ENCODE data around the gene TP53BP1. TPM values are rescaled to one million over a fixed set of nuclear protein-coding genes. Genes with fewer than 3 reads are reported as not detected.

The TP53BP1 gene
- total and polyA plus RNA-seq, 2 of the 13 experiments (the other 11 are each of a cell fraction or from before 2014, with no cell fraction given): 17.1 to 17.4 TPM

DNA sequence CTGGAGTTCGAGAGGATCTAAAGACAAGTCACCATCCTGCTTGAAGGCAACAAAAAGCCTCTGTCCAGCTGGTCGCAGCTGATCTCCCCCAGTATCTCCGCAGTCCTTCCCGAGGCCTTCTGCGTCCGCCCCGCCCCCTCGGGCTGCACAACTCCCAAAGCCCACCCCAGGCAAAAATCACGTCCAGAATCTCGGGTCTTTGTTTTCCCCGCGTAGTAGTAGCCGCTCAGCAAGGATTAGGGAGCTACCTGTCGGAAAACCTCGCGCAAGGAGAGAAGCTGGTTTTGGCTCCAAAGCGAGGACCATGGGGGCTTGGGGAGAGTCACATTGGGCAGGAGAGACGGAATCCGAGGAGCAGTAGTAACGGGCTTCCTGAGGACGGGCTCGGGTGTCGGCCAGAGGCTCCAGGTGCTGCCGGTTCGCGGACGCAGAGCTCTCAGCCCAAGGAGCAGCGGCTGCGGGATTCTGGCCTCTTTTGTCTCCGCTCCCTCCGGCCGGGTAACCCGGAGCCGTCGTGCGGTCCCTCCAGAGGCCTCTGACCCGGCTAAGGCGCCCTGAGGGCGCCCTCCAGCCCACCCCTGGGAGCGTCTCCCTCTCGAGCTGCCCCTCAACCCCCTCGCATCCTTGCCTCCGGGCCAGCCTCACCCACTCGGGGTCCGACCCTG is 122.5 kb downstream of the TP53BP1 start (continued):
- TF ChIP-seq, protein P1, sequence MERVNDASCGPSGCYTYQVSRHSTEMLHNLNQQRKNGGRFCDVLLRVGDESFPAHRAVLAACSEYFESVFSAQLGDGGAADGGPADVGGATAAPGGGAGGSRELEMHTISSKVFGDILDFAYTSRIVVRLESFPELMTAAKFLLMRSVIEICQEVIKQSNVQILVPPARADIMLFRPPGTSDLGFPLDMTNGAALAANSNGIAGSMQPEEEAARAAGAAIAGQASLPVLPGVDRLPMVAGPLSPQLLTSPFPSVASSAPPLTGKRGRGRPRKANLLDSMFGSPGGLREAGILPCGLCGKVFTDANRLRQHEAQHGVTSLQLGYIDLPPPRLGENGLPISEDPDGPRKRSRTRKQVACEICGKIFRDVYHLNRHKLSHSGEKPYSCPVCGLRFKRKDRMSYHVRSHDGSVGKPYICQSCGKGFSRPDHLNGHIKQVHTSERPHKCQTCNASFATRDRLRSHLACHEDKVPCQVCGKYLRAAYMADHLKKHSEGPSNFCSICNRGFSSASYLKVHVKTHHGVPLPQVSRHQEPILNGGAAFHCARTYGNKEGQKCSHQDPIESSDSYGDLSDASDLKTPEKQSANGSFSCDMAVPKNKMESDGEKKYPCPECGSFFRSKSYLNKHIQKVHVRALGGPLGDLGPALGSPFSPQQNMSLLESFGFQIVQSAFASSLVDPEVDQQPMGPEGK (CRISPR knock-in tag; IDR thresholded peaks at IDR 0.05): peak; percentile 43; the same call in 1 of the 2 replicates
- no peak for TF ChIP-seq CENPT (CRISPR knock-in tag; IDR thresholded peaks at IDR 0.05; ENCODE audit: low read depth)
- TF ChIP-seq ZNF660 (CRISPR knock-in tag; IDR thresholded peaks at IDR 0.05; ENCODE audit: borderline replicate concordance, low read depth): no peak
- TF ChIP-seq ZSCAN31 (CRISPR knock-in tag; IDR thresholded peaks at IDR 0.05; ENCODE audit: low read depth): no peak
- TF ChIP-seq PRPF4 (IDR thresholded peaks at IDR 0.05; ENCODE audit: low read depth, low read length, poor library complexity, severe bottlenecking): no peak
- no peak for TF ChIP-seq ERF (CRISPR knock-in tag; IDR thresholded peaks at IDR 0.05)
- TF ChIP-seq RFX1 (IDR thresholded peaks at IDR 0.05): no peak
- no peak; the same call in 1 of the 2 replicates for TF ChIP-seq ZNF121 (CRISPR knock-in tag; IDR thresholded peaks at IDR 0.05)
- no peak for TF ChIP-seq ZNF652 (CRISPR knock-in tag; IDR thresholded peaks at IDR 0.05; ENCODE audit: borderline replicate concordance, low read depth)
- TF ChIP-seq, protein P2, sequence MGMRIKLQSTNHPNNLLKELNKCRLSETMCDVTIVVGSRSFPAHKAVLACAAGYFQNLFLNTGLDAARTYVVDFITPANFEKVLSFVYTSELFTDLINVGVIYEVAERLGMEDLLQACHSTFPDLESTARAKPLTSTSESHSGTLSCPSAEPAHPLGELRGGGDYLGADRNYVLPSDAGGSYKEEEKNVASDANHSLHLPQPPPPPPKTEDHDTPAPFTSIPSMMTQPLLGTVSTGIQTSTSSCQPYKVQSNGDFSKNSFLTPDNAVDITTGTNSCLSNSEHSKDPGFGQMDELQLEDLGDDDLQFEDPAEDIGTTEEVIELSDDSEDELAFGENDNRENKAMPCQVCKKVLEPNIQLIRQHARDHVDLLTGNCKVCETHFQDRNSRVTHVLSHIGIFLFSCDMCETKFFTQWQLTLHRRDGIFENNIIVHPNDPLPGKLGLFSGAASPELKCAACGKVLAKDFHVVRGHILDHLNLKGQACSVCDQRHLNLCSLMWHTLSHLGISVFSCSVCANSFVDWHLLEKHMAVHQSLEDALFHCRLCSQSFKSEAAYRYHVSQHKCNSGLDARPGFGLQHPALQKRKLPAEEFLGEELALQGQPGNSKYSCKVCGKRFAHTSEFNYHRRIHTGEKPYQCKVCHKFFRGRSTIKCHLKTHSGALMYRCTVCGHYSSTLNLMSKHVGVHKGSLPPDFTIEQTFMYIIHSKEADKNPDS (CRISPR knock-in tag; IDR thresholded peaks at IDR 0.05): no peak
- TF ChIP-seq NAIF1 (CRISPR knock-in tag; IDR thresholded peaks at IDR 0.05; ENCODE audit: borderline replicate concordance): no peak
- 0 out of 2 replicates have a peak, but pooled peaks have one; percentile 3 for TF ChIP-seq ZSCAN29 (CRISPR knock-in tag; conservative IDR thresholded peaks at IDR 0.05)
- TF ChIP-seq ZFP1 (CRISPR knock-in tag; IDR thresholded peaks at IDR 0.05): no peak
- TF ChIP-seq NKX3-1 (CRISPR knock-in tag; IDR thresholded peaks at IDR 0.05): no peak
- no peak for TF ChIP-seq ZNF354B (CRISPR knock-in tag; IDR thresholded peaks at IDR 0.05)
- no peak for TF ChIP-seq CEBPB (IDR thresholded peaks at IDR 0.05; ENCODE audit: borderline replicate concordance, low read depth, low read length)
- no peak for TF ChIP-seq SOX6 (IDR thresholded peaks at IDR 0.05)
- TF ChIP-seq SOX6 (CRISPR knock-in tag; IDR thresholded peaks at IDR 0.05): no peak
- TF ChIP-seq RFX5 (IDR thresholded peaks at IDR 0.05; ENCODE audit: low read depth, low read length): no peak
- 0 out of 2 replicates have a peak, but pooled peaks have one; percentile 6 for TF ChIP-seq TMF1 (CRISPR knock-in tag; IDR thresholded peaks at IDR 0.05; ENCODE audit: low read depth)
- no peak for TF ChIP-seq HIVEP1 (CRISPR knock-in tag; IDR thresholded peaks at IDR 0.05)
- peak; percentile 18; the same call in 1 of the 2 replicates for TF ChIP-seq MXD4 (CRISPR knock-in tag; IDR thresholded peaks at IDR 0.05)
- no peak for TF ChIP-seq KLF15 (CRISPR knock-in tag; IDR thresholded peaks at IDR 0.05; ENCODE audit: borderline replicate concordance)
- no peak for TF ChIP-seq TEAD3 (CRISPR knock-in tag; optimal IDR thresholded peaks at IDR 0.05; ENCODE audit: borderline replicate concordance)
- no peak for TF ChIP-seq NR2F6 (IDR thresholded peaks at IDR 0.05)
- no peak for TF ChIP-seq NR2F6 (CRISPR knock-in tag; IDR thresholded peaks at IDR 0.05)
- no peak for TF ChIP-seq WIZ (CRISPR knock-in tag; IDR thresholded peaks at IDR 0.05)
- TF ChIP-seq KLF13 (CRISPR knock-in tag; IDR thresholded peaks at IDR 0.05): no peak; the same call in 1 of the 2 replicates
- no peak for TF ChIP-seq ZNF430 (CRISPR knock-in tag; IDR thresholded peaks at IDR 0.05)
- no peak for TF ChIP-seq FOXJ3 (CRISPR knock-in tag; IDR thresholded peaks at IDR 0.05; ENCODE audit: borderline replicate concordance)

Data from HepG2 (cell line).